ENCODE measurements around the gene PARL.

Gene PARL

GRCh38 chr3:183837894-183838293, 46.8 kb downstream of the PARL start:
- no peak for DNase-seq (ENCODE audit: low spot score)
- no peak for TF ChIP-seq CTCF (IDR thresholded peaks at IDR 0.05; ENCODE audit: extremely low read depth, missing control alignments)

- TF ChIP-seq CTCF (IDR thresholded peaks at IDR 0.05; ENCODE audit: extremely low read depth, missing control alignments): no peak
- DNase-seq (ENCODE audit: low spot score): no peak
These were observed 47.3 kb downstream of the PARL start for GRCh38 chr3:183837390-183837789.

GRCh38 chr3:183833516-183833915, 51.2 kb downstream of the PARL start:
- TF ChIP-seq CTCF (IDR thresholded peaks at IDR 0.05; ENCODE audit: extremely low read depth, missing control alignments): no peak
- DNase-seq (ENCODE audit: low spot score): no peak

- DNase-seq (ENCODE audit: low spot score): no peak
- TF ChIP-seq CTCF (IDR thresholded peaks at IDR 0.05; ENCODE audit: extremely low read depth, missing control alignments): no peak
These were observed 54.5 kb downstream of the PARL start for GRCh38 chr3:183830187-183830586.

GRCh38 chr3:183829466-183829865, 55.2 kb downstream of the PARL start:
- TF ChIP-seq CTCF (IDR thresholded peaks at IDR 0.05; ENCODE audit: extremely low read depth, missing control alignments): no peak

GRCh38 chr3:183828538-183828870, 56.2 kb downstream of the PARL start:
- no peak for TF ChIP-seq CTCF (IDR thresholded peaks at IDR 0.05; ENCODE audit: extremely low read depth, missing control alignments)
- DNase-seq (ENCODE audit: low spot score): no peak

More at GRCh38 chr3:183829466-183829865, 55.2 kb downstream of the PARL start:
- DNase-seq (ENCODE audit: low spot score): no peak

- no peak for DNase-seq (ENCODE audit: low spot score)
- no peak for TF ChIP-seq CTCF (IDR thresholded peaks at IDR 0.05; ENCODE audit: extremely low read depth, missing control alignments)
These were observed 56.7 kb downstream of the PARL start for GRCh38 chr3:183827809-183828537.

Data from GM20000 (cell line).